ENCODE results near the gene BTN1A1. TPM values are rescaled to one million over a fixed set of nuclear protein-coding genes. Genes with fewer than 3 reads are reported as not detected.

Gene BTN1A1
- total and polyA plus RNA-seq, 12 donors = not detected

GRCh38 chr6:26552640-26553188, 52.6 kb downstream of the BTN1A1 start:
- DNase-seq = no peak
- intact Hi-C loops (cut with DNase I) = loop anchor here in 5 of 10 donors (1.0 to 10.0 kb wide), 4 partner anchors 14 to 922 kb away; partner anchors contain the start of genes HMGN4 (in 3 of the 5) and ZNF184 (in 1 of the 5)

GRCh38 chr6:26553264-26553634, 53.1 kb downstream of the BTN1A1 start:
- 0 to 1% methylated on average over 13 of the region's 13 CpGs for WGBS, 2 donors
- peaks cover 0 to 47% (median 15%) of the 10 kb centered on the region in 9 donors for H3K4me1 ChIP-seq
- peak overlapping the region; percentile 30 to 64 (median 58) for H3K4me3 ChIP-seq
- DNase-seq (peak; percentile 68 to 76), ATAC-seq (peak; percentile 70 to 93 (median 86))
- TF ChIP-seq CTCF (IDR thresholded peaks at IDR 0.05) = no peak
- no peaks in the 10 kb centered on the region for H3K27me3 ChIP-seq
- peak overlapping the region in 9 of 10 donors; percentile 66 to 87 (median 77) for H3K27ac ChIP-seq
- no peaks in the 10 kb centered on the region for H3K36me3 ChIP-seq
- no peaks in the 10 kb centered on the region for H3K9me3 ChIP-seq
- intact Hi-C loops (cut with DNase I) = loop anchor here in 5 of 10 donors (1.0 to 10.0 kb wide), 4 partner anchors 14 to 922 kb away; partner anchors contain the start of genes HMGN4 (in 3 of the 5) and ZNF184 (in 1 of the 5)

More at GRCh38 chr6:26552640-26553188, 52.6 kb downstream of the BTN1A1 start:
- Histone ChIP-seq H3K27me3 (no peaks in the 10 kb centered on the region), H3K36me3 (no peaks in the 10 kb centered on the region), H3K4me1 (peaks cover 0 to 47% (median 15%) of the 10 kb centered on the region in 9 donors), H3K4me3 (peak overlapping the region; percentile 30 to 64 (median 58)), H3K27ac (peak overlapping the region in 5 of 10 donors; percentile 70 to 87 (median 78)), H3K9me3 (no peaks in the 10 kb centered on the region)
- 61 to 62% methylated on average over 11 of the region's 11 CpGs for WGBS, 2 donors
- TF ChIP-seq CTCF (IDR thresholded peaks at IDR 0.05) = no peak
- no peak for ATAC-seq

GRCh38 chr6:26553635-26554446, 53.7 kb downstream of the BTN1A1 start:
- ATAC-seq (peak; percentile 71 to 93 (median 85)), DNase-seq (peak; percentile 77 to 78)
- Histone ChIP-seq H3K27me3 (no peaks in the 10 kb centered on the region), H3K4me3 (peak overlapping the region; percentile 30 to 64 (median 58)), H3K4me1 (peaks cover 0 to 47% (median 15%) of the 10 kb centered on the region in 9 donors), H3K9me3 (no peaks in the 10 kb centered on the region), H3K36me3 (no peaks in the 10 kb centered on the region), H3K27ac (peak overlapping the region in 9 of 10 donors; percentile 66 to 87 (median 77))
- no peak for TF ChIP-seq CTCF (IDR thresholded peaks at IDR 0.05)
- 0% methylated on average over 19 of the region's 19 CpGs for WGBS, 2 donors
- intact Hi-C loops (cut with DNase I) = loop anchor here in 5 of 10 donors (1.0 to 10.0 kb wide), 6 partner anchors 14 to 921 kb away; partner anchors contain the start of genes HMGN4 (in 3 of the 5) and ZNF184 (in 1 of the 5)

GRCh38 chr6:26554447-26554696, 54.3 kb downstream of the BTN1A1 start:
- intact Hi-C loops (cut with DNase I) = loop anchor here in 3 of 10 donors (1.0 to 10.0 kb wide), 3 partner anchors 14 to 920 kb away; partner anchors contain the start of gene ZNF184 (in 1 of the 3)
- Histone ChIP-seq H3K36me3 (no peaks in the 10 kb centered on the region), H3K4me3 (peak overlapping the region in 9 of 10 donors; percentile 30 to 64 (median 59)), H3K27me3 (no peaks in the 10 kb centered on the region), H3K4me1 (peaks cover 0 to 47% (median 15%) of the 10 kb centered on the region in 9 donors), H3K9me3 (no peaks in the 10 kb centered on the region), H3K27ac (peak overlapping the region in 9 of 10 donors; percentile 5 to 87 (median 77))
- TF ChIP-seq CTCF (IDR thresholded peaks at IDR 0.05) = no peak
- DNase-seq = no peak
- 7 to 15% methylated on average over 1 of the region's 1 CpG for WGBS, 2 donors
- ATAC-seq = no peak
